ENCODE results near the gene CDH5. TPM values are rescaled to one million over a fixed set of nuclear protein-coding genes. Genes with fewer than 3 reads are reported as not detected.

Gene CDH5
- polyA plus RNA-seq, 1 donor (not counting 4 experiments of a cell fraction or from before 2014, with no cell fraction given) = 0.05 TPM

DNA sequence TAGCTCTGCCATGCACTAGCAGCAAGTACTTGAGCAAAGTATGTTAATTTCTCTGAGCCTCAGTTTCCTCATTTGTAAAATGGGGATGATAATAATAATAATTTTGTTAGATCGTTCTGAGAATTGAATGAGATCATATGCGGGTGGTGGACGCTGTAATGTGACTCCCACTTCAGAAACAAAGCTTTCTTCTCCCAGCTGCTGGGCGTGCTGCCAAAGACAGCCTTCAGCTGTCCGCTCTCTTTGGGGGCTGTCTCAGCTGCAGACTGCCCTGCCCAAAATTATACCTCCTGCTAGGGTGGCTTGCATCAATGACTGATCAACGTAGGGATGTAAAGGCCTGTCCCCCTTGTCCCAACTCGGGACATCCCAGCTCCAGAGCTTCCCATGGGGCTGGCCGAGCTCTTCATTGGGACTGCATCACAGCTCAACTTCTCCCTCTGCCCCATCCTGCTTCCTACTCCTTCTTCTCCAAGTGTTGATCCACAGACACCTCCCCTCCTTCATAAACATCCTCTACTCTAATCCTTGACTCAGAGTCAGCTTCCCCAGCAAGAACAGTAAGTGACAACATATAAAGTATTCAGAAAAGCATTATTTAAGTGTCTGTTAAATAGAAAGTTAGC lies 30.7 kb upstream of the CDH5 start:
- Histone ChIP-seq H3K79me2 (ENCODE audit: control insufficient read depth, insufficient read depth, low read length) (no peaks in the 10 kb centered on the region), H3K4me3 (ENCODE audit: control insufficient read depth in 2 of 3, extremely low read depth in 1 of 3, insufficient read depth in 2 of 3, low read depth in 1 of 3, low read length in 3 of 3) (no peak overlapping the region), H3K36me3 (ENCODE audit: control insufficient read depth in 2 of 2, extremely low read depth in 1 of 2, insufficient read depth in 2 of 2, low read length in 2 of 2) (no peaks in the 10 kb centered on the region), H3K4me2 (ENCODE audit: control insufficient read depth, extremely low read depth, insufficient read depth, low read depth, low read length) (no peak overlapping the region), H3K4me1 (ENCODE audit: control insufficient read depth, extremely low read depth, insufficient read depth, low read length) (peaks cover 4% of the 10 kb centered on the region), H3K9me3 (ENCODE audit: control insufficient read depth, low read depth, low read length) (peaks cover 2% of the 10 kb centered on the region), H2AFZ (ENCODE audit: control insufficient read depth, low read length) (no peak overlapping the region), H3K27me3 (ENCODE audit: control insufficient read depth, extremely low read depth, insufficient read depth, low read length) (peaks cover 7% of the 10 kb centered on the region), H3K27ac (ENCODE audit: control insufficient read depth, insufficient read depth, low read length) (no peak overlapping the region), H3K9me1 (ENCODE audit: control insufficient read depth, extremely low read depth, insufficient read depth, low read length) (no peaks in the 10 kb centered on the region), H4K20me1 (ENCODE audit: control insufficient read depth, extremely low read depth, insufficient read depth, low read length) (no peaks in the 10 kb centered on the region), H3K9ac (ENCODE audit: control insufficient read depth, extremely low read depth, insufficient read depth, low read length) (no peak overlapping the region)
- DNase-seq (ENCODE audit: low read depth, low spot score) (no peak), FAIRE-seq (no peak)
- dilution Hi-C loops (cut with MboI; ENCODE audit: extremely low pct_ligation_motif_present, low sequenced_read_pairs) = no loop called here
- TF ChIP-seq, protein P1, sequence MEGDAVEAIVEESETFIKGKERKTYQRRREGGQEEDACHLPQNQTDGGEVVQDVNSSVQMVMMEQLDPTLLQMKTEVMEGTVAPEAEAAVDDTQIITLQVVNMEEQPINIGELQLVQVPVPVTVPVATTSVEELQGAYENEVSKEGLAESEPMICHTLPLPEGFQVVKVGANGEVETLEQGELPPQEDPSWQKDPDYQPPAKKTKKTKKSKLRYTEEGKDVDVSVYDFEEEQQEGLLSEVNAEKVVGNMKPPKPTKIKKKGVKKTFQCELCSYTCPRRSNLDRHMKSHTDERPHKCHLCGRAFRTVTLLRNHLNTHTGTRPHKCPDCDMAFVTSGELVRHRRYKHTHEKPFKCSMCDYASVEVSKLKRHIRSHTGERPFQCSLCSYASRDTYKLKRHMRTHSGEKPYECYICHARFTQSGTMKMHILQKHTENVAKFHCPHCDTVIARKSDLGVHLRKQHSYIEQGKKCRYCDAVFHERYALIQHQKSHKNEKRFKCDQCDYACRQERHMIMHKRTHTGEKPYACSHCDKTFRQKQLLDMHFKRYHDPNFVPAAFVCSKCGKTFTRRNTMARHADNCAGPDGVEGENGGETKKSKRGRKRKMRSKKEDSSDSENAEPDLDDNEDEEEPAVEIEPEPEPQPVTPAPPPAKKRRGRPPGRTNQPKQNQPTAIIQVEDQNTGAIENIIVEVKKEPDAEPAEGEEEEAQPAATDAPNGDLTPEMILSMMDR (optimal IDR thresholded peaks at IDR 0.05 in 1 of 3, IDR thresholded peaks at IDR 0.05 in 1 of 3, conservative IDR thresholded peaks at IDR 0.05 in 1 of 3; ENCODE audit: extremely low read depth in 1 of 3, insufficient read depth in 2 of 3, low read length in 3 of 3) = no peak
- TF ChIP-seq EZH2 (IDR thresholded peaks at IDR 0.05; ENCODE audit: low read length) = no peak

DNA sequence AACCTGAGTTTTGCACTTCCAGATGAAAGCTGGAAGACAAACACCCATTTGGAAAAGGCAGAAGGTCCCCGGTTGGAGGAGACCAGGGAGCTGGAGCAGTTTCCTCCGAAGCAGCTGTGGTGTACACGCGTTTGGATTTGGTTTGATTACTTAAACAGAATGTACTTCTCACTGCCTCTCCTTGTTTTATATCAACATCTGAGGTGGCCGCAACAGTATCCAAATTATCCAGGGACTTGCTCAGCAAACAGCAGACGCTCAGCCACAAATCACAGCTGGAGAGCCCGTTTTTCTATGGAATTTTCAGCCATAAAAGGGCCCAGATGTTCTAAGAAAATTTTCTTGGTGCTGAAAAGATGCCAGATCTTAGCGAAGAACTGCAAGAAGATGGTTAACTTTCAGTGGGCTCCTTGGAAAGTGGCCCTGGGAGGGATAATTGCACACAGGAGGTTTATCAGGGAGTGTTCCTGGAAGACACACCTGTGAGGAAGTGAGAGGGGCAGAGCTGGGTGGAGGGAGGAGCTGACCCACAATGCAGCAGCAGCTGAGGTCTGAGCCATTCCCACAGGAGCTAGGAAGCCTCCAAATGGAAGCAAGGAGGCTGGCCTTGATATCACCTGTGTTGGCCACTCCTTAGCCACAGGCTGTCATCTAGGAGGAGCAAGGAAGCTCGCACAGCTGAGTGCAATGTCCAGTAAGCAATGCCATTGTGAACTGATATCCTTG lies 28.9 kb upstream of the CDH5 start:
- dilution Hi-C loops (cut with MboI; ENCODE audit: extremely low pct_ligation_motif_present, low sequenced_read_pairs) = no loop called here
- no peaks in the 10 kb centered on the region for H3K9me1 ChIP-seq (ENCODE audit: control insufficient read depth, extremely low read depth, insufficient read depth, low read length)
- no peaks in the 10 kb centered on the region for H3K36me3 ChIP-seq (ENCODE audit: control insufficient read depth in 2 of 2, extremely low read depth in 1 of 2, insufficient read depth in 2 of 2, low read length in 2 of 2)
- H3K4me2 ChIP-seq (ENCODE audit: control insufficient read depth, extremely low read depth, insufficient read depth, low read depth, low read length) = no peak overlapping the region
- no peak overlapping the region for H3K9ac ChIP-seq (ENCODE audit: control insufficient read depth, extremely low read depth, insufficient read depth, low read length)
- no peaks in the 10 kb centered on the region for H3K79me2 ChIP-seq (ENCODE audit: control insufficient read depth, insufficient read depth, low read length)
- no peak for FAIRE-seq
- H3K4me3 ChIP-seq (ENCODE audit: control insufficient read depth in 2 of 3, extremely low read depth in 1 of 3, insufficient read depth in 2 of 3, low read depth in 1 of 3, low read length in 3 of 3) = no peak overlapping the region
- H3K27me3 ChIP-seq (ENCODE audit: control insufficient read depth, extremely low read depth, insufficient read depth, low read length) = peaks cover 7% of the 10 kb centered on the region
- no peaks in the 10 kb centered on the region for H4K20me1 ChIP-seq (ENCODE audit: control insufficient read depth, extremely low read depth, insufficient read depth, low read length)
- H3K9me3 ChIP-seq (ENCODE audit: control insufficient read depth, low read depth, low read length) = peaks cover 2% of the 10 kb centered on the region
- no peak overlapping the region for H3K27ac ChIP-seq (ENCODE audit: control insufficient read depth, insufficient read depth, low read length)
- DNase-seq (ENCODE audit: low read depth, low spot score) = no peak
- H3K4me1 ChIP-seq (ENCODE audit: control insufficient read depth, extremely low read depth, insufficient read depth, low read length) = no peaks in the 10 kb centered on the region
- no peak overlapping the region for H2AFZ ChIP-seq (ENCODE audit: control insufficient read depth, low read length)
- TF ChIP-seq, protein P1 (optimal IDR thresholded peaks at IDR 0.05 in 1 of 3, IDR thresholded peaks at IDR 0.05 in 1 of 3, conservative IDR thresholded peaks at IDR 0.05 in 1 of 3; ENCODE audit: extremely low read depth in 1 of 3, insufficient read depth in 2 of 3, low read length in 3 of 3) = no peak
- no peak for TF ChIP-seq EZH2 (IDR thresholded peaks at IDR 0.05; ENCODE audit: low read length)

All from keratinocyte (primary cell).